ENCODE measurements around the gene PAOX. TPM values are rescaled to one million over a fixed set of nuclear protein-coding genes. Genes with fewer than 3 reads are reported as not detected.

The PAOX gene
- total RNA-seq, 1 donor from 2014 or later: 3.4 TPM

Small RNA genes lying within 50 kb of the gene (microRNA-seq; reads per million reads assigned to microRNA genes)
- gene MIR3944: not detected

Other genes starting within 250 kb of the PAOX start
- not detected for gene KNDC1, start 219.0 kb upstream of the PAOX start, total RNA-seq
- gene UTF1, start 149.0 kb upstream of the PAOX start, total RNA-seq: not detected
- gene VENTX, start 141.4 kb upstream of the PAOX start, total RNA-seq: 0.43 TPM
- 2.5 TPM for gene ADAM8, start 102.4 kb upstream of the PAOX start, total RNA-seq
- gene TUBGCP2, start 70.4 kb upstream of the PAOX start, total RNA-seq: 38.5 TPM
- 44.8 TPM for gene ZNF511, start 70.3 kb upstream of the PAOX start, total RNA-seq
- gene CALY, start 42.4 kb upstream of the PAOX start, total RNA-seq: not detected
- not detected for gene PRAP1, start 31.9 kb upstream of the PAOX start, total RNA-seq
- 7.4 TPM for gene FUOM, start 21.2 kb upstream of the PAOX start, total RNA-seq
- 239 TPM for gene ECHS1, start 5.9 kb upstream of the PAOX start, total RNA-seq
- gene MTG1, start 14.9 kb downstream of the PAOX start, total RNA-seq: 14.7 TPM
- not detected for gene SPRN, start 45.4 kb downstream of the PAOX start, total RNA-seq
- 0.51 TPM for gene SCART1, start 74.7 kb downstream of the PAOX start, total RNA-seq
- gene CYP2E1, start 148.1 kb downstream of the PAOX start, total RNA-seq: 1.00 TPM
- 0.08 TPM for gene SYCE1, start 186.3 kb downstream of the PAOX start, total RNA-seq
- gene FRG2B, start 247.5 kb downstream of the PAOX start, total RNA-seq: not detected